Measurements from ENCODE around the gene NPR2. TPM values are rescaled to one million over a fixed set of nuclear protein-coding genes. Genes with fewer than 3 reads are reported as not detected.
A peak's percentile ranks its signal among the peaks of the same experiment; 100 is the strongest.

Gene NPR2
- 1.9 TPM for polyA plus RNA-seq

DNA sequence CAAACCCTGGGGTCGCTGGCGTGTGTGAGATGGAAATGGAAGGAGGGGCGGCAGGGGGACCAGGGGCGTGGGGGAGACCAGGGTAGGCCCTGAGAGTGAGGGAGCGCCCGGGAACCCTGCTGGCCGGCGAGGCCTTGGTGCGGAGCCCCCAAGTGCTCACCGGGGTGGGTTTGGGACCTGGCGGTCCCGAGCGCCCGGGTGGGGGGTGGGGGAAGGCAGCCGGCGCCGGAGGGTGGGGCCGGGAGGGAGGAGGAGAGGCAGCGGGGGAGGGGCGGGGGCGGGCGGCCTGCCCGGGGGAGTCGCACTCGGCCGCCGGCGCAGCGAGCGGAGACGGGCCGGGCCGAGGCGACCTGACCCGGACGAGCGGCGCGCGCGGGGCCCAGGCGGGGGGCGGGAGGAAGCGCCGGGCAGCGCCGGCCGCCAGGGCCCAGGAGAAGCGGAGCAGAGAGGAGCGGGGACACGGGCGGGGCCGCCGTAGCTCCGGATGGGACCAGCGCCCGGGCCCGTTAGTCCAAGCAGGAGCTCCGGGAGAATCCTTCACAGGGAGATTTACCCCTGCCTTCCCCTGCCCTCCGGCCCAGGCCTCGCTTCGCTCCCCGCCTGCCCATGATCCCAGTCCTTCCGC, at the start of gene NPR2:
Gene NPR2, plus strand, starts transcription at position 295 of the 625 bp plus-strand sequence. CDS start 818 bp downstream, outside the sequence.
- Mint-ChIP-seq H3K27me3 (no peaks in the 10 kb centered on the region), H3K36me3 (no peaks in the 10 kb centered on the region), H3K4me1 (peaks cover 0 to 6% (median 6%) of the 10 kb centered on the region in 3 donors), H3K27ac (peak within 1 kb of the TSS in 1 of 3 donors; percentile 23), H3K4me3 (no peak within 1 kb of the TSS), H3K9me3 (no peaks in the 10 kb centered on the region)

DNA sequence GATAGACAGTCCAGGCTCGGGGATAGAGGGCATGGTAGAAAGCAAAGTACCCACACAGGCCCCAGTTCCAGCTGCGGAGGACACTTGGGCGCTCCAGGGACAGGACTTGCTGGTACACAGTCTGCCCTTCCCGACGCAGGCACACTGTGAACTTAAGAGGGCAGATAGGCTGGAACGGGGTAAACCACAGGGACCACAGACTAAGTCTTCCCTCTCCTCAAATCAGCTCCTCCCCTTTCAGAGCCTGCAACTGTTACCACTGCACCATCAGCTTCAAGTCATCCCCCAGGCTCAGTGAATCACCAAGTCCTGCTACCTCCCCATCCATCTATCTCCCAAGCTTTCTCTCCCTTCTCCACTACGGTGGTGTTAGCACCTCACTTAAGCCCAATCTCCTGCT, 49.7 kb upstream of the NPR2 start:
- peak overlapping the region in 1 of 3 donors; percentile 43 for H3K27ac Mint-ChIP-seq
- no peaks in the 10 kb centered on the region for H3K9me3 Mint-ChIP-seq
- H3K27me3 Mint-ChIP-seq: no peaks in the 10 kb centered on the region
- peaks cover 6% of the 10 kb centered on the region for H3K36me3 Mint-ChIP-seq
- H3K4me1 Mint-ChIP-seq: peaks cover 17 to 25% (median 19%) of the 10 kb centered on the region in 3 donors
- H3K4me3 Mint-ChIP-seq: no peak overlapping the region

DNA sequence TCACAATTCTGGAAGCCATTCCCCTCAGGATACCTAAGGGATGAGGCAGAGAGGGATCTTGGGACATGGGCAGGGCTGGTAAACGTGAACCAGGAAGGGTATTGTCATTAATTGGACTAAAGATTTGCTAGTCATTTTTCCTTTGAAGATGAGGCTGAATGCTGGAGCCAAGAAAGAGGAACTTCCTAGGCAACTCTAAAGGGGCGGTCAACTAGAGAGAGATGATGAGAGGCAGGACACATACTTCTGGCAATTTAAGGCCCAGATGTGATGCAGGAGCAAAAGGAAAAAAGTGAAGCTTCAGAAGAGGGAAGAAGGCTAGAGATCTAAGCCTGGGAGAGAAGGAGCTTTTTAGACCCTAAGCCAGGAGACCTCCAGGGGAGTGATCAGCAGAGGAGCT, 47.9 kb upstream of the NPR2 start:
- no peaks in the 10 kb centered on the region for H3K9me3 Mint-ChIP-seq
- peak overlapping the region in 1 of 4 donors; percentile 37 for H3K4me3 Mint-ChIP-seq
- no peaks in the 10 kb centered on the region for H3K27me3 Mint-ChIP-seq
- H3K27ac Mint-ChIP-seq: no peak overlapping the region
- peaks cover 6% of the 10 kb centered on the region for H3K36me3 Mint-ChIP-seq
- peaks cover 33 to 40% (median 36%) of the 10 kb centered on the region in 3 donors for H3K4me1 Mint-ChIP-seq

DNA sequence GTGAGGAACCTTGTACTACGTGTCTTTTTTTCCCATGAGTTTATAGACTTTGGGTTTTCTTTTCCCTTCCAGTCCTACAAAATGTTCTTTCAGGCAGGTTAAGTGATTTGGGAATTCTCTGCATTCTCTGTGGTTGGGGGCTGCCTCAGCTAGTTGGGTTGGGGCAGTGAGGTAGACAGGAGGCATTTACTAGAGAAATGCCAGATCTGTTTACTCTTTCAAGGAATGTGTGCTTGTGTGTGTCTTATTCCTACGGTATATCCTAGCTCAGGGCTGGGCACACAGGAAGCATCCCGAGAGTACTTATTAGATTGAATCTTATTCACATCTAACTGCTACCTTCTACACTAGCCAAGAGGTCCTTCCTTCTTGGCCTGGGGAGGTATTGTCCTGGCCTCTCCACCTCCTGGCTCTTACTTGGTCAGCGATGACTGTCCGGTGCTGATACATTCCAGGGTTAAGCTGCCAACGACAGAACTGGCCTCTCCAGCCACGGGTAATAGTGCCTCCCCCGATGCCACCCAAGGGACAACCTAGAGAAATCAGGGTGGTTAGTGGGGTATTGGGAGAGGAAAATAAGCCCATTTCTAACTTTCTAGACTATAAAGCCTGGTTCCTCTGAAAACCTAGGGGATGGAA, 47.4 kb upstream of the NPR2 start:
- Mint-ChIP-seq H3K27ac (no peak overlapping the region), H3K36me3 (peaks cover 6% of the 10 kb centered on the region), H3K9me3 (no peaks in the 10 kb centered on the region), H3K27me3 (no peaks in the 10 kb centered on the region), H3K4me1 (peaks cover 33 to 40% (median 39%) of the 10 kb centered on the region in 3 donors), H3K4me3 (peak overlapping the region in 1 of 4 donors; percentile 37)

DNA sequence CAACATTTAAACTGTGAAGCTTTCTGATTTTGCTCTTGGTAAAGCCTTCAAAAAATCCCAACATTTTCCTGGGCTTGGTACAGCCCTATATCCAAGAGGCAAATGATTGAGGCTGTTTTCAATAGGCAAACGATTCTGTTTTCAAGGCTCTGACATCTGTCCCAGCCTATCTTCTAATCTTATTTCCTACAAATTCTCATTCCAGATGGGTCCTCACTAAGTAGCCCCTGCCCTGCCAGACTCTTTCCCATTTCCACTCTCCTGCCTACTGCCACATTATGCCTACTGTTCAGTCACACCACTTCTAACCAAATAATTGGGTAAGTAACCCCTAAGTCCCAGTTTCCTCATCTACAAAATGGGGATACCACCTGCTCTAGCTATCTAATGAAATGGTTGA, 45.8 kb upstream of the NPR2 start:
- no peak overlapping the region for H3K27ac Mint-ChIP-seq
- H3K4me3 Mint-ChIP-seq: peak overlapping the region in 3 of 4 donors; percentile 47 to 92 (median 72)
- no peaks in the 10 kb centered on the region for H3K27me3 Mint-ChIP-seq
- H3K36me3 Mint-ChIP-seq: peaks cover 3% of the 10 kb centered on the region
- H3K4me1 Mint-ChIP-seq: peaks cover 42 to 46% (median 44%) of the 10 kb centered on the region in 3 donors
- H3K9me3 Mint-ChIP-seq: no peaks in the 10 kb centered on the region

DNA sequence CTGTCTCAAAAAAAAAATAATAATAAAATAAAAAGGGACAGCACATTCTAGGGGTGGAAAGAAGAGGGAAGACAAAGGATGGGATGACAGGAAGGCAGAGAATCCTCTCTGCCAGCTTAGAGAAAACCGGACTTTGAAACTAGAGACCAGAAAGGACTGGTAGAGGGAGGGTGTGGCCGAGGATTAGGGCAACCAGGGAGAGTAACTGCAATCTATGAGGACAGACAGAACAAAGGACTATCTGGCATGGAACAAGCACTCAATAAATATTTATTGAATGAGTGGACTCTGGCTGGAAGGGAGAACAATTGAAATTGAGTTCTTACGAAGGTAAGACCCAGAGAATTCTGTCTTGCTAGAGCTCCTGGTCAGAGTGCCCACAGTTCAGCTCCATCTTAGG, 44.8 kb upstream of the NPR2 start:
- H3K4me1 Mint-ChIP-seq: peaks cover 41 to 47% (median 44%) of the 10 kb centered on the region in 3 donors
- no peaks in the 10 kb centered on the region for H3K9me3 Mint-ChIP-seq
- H3K4me3 Mint-ChIP-seq: peak overlapping the region; percentile 90 to 97 (median 94)
- H3K36me3 Mint-ChIP-seq: peaks cover 3% of the 10 kb centered on the region
- no peak overlapping the region for H3K27ac Mint-ChIP-seq
- H3K27me3 Mint-ChIP-seq: no peaks in the 10 kb centered on the region

GRCh38 chr9:35748242-35748857, 43.0 kb upstream of the NPR2 start:
- H3K36me3 Mint-ChIP-seq: peaks cover 3% of the 10 kb centered on the region
- H3K4me1 Mint-ChIP-seq: peaks cover 40 to 47% (median 43%) of the 10 kb centered on the region in 3 donors
- no peaks in the 10 kb centered on the region for H3K9me3 Mint-ChIP-seq
- peak overlapping the region; percentile 76 to 98 (median 82) for H3K27ac Mint-ChIP-seq
- H3K4me3 Mint-ChIP-seq: peak overlapping the region; percentile 90 to 97 (median 94)
- H3K27me3 Mint-ChIP-seq: no peaks in the 10 kb centered on the region

DNA sequence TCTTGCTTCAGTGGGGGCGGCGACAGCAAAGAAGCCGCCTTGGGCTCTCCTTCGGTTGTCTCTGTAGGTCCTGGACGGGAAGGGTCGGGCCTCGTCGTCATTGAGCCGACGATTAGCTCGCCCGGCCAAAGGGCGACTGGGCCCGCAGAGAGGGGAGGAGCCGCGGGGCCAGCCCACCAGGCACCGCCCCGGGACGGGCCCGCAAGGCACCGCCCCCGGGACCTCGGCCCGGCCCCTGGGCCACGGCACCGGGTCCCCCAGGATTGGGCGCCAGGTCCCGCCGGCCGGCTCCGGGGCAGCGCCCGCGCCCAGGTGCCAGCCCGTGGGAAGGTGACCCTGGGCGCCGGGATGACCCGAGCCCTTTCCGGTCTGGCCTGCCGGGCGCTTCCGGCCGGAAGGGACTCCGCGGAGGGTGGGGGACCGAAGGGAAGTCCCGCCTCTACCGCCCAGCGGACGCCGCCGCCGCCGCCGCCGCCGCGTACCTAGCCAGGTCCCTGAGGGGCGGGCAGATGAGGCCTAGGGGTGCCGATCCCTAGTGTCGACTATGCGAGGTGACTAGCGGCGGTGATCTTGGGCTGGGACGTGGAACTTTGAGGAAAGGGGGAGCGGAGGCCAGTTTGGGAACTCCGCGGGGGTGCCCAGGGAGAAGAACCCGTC, 42.4 kb upstream of the NPR2 start, which contains the start of the genes GBA2 and RGP1:
Gene GBA2, minus strand, starts transcription at position 371 of the 657 bp plus-strand sequence. CDS start 524 bp downstream, outside the sequence.
Gene RGP1, plus strand, starts transcription at position 430 of the 657 bp plus-strand sequence. CDS start 469 bp downstream, outside the sequence.
- no peaks in the 10 kb centered on the region for H3K36me3 Mint-ChIP-seq
- H3K4me1 Mint-ChIP-seq: peaks cover 37 to 41% (median 38%) of the 10 kb centered on the region in 3 donors
- H3K27me3 Mint-ChIP-seq: no peaks in the 10 kb centered on the region
- H3K9me3 Mint-ChIP-seq: no peaks in the 10 kb centered on the region
- H3K4me3 Mint-ChIP-seq: peak within 1 kb of the TSS; percentile 92 to 99 (median 94)
- H3K27ac Mint-ChIP-seq: peak within 1 kb of the TSS; percentile 82 to 98 (median 93)

GRCh38 chr9:35749515-35750255, 41.7 kb upstream of the NPR2 start:
- peak overlapping the region; percentile 82 to 98 (median 93) for H3K27ac Mint-ChIP-seq
- H3K27me3 Mint-ChIP-seq: no peaks in the 10 kb centered on the region
- H3K36me3 Mint-ChIP-seq: no peaks in the 10 kb centered on the region
- H3K4me3 Mint-ChIP-seq: peak overlapping the region; percentile 92 to 99 (median 94)
- H3K9me3 Mint-ChIP-seq: no peaks in the 10 kb centered on the region
- H3K4me1 Mint-ChIP-seq: peaks cover 37 to 40% (median 38%) of the 10 kb centered on the region in 3 donors

GRCh38 chr9:35750256-35750531, 41.2 kb upstream of the NPR2 start:
- H3K4me3 Mint-ChIP-seq: peak overlapping the region; percentile 55 to 99 (median 94)
- no peaks in the 10 kb centered on the region for H3K36me3 Mint-ChIP-seq
- H3K9me3 Mint-ChIP-seq: no peaks in the 10 kb centered on the region
- peaks cover 37 to 41% (median 38%) of the 10 kb centered on the region in 3 donors for H3K4me1 Mint-ChIP-seq
- no peaks in the 10 kb centered on the region for H3K27me3 Mint-ChIP-seq
- H3K27ac Mint-ChIP-seq: peak overlapping the region; percentile 82 to 98 (median 93)

DNA sequence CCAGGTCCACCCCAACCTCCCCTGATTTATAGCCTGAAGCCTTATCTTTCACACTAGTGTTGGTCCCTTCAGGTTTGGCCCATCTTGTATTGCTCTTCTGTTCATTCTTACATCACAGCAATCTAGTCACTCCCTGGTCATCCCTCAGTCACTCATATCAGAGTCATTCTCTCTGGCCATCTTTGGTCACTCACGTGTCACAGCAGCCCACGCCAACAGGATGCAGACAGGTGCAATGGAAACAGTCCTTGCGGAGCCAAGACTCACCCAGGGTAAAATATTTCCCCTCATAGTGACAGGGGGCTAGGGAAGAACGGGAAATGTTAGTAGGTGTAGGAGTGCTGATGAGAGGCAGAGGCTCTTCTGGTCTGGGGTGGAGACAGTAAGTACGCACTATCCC, 37.9 kb upstream of the NPR2 start:
- no peaks in the 10 kb centered on the region for H3K9me3 Mint-ChIP-seq
- H3K4me1 Mint-ChIP-seq: peaks cover 23 to 32% (median 28%) of the 10 kb centered on the region in 3 donors
- peak overlapping the region in 1 of 4 donors; percentile 22 for H3K4me3 Mint-ChIP-seq
- H3K27me3 Mint-ChIP-seq: no peaks in the 10 kb centered on the region
- H3K36me3 Mint-ChIP-seq: no peaks in the 10 kb centered on the region
- no peak overlapping the region for H3K27ac Mint-ChIP-seq

DNA sequence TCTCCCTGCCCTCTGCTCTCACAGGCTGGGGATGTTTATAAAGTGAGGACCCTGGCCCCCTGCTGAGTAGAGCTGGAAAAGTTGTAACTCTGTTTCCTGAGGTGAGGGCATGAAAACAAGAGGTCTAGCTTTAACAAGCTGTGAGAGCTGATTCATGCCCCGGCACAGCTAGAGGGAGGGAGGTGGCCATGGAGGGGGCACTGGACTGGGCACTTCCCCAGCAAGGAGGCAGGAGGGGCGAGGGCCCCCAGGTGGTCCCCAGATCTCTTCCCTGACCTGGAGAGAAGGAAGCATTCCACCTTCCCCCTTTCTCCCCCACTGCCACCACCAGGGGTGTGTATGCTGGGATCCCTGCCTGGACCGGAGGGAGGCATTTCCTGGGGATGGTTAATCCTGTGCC, 37.1 kb upstream of the NPR2 start, which contains the start of gene MSMP:
Gene MSMP, minus strand, starts transcription at position 13 of the 400 bp plus-strand sequence. CDS start 147 bp downstream, outside the sequence.
- Mint-ChIP-seq H3K4me1 (peaks cover 29 to 39% (median 31%) of the 10 kb centered on the region in 3 donors), H3K9me3 (no peaks in the 10 kb centered on the region), H3K4me3 (peak within 1 kb of the TSS in 3 of 4 donors; percentile 72 to 92 (median 76)), H3K27ac (peak within 1 kb of the TSS in 2 of 3 donors; percentile 75 to 87), H3K27me3 (no peaks in the 10 kb centered on the region), H3K36me3 (no peaks in the 10 kb centered on the region)

DNA sequence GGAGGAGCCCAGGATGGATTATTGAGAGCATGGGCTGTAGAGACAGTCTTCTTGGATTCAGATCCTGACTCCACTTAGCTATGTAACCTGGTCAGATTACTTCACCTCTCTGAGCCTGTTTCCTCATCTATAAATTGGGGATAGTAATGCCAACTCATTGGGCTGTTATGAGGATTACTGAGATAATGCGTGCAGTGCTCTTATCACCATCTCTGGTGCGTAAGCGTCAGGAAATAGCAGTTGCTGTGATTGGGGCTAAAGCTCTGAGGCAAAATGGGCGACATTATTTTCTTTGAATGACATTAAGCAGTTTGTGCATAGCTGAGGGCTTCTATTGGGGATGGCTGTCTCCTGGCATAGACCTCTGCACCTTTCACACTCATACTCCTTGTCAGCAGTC, 36.3 kb upstream of the NPR2 start:
- no peaks in the 10 kb centered on the region for H3K9me3 Mint-ChIP-seq
- H3K27me3 Mint-ChIP-seq: no peaks in the 10 kb centered on the region
- H3K4me1 Mint-ChIP-seq: peaks cover 27 to 34% (median 28%) of the 10 kb centered on the region in 3 donors
- H3K36me3 Mint-ChIP-seq: no peaks in the 10 kb centered on the region
- H3K27ac Mint-ChIP-seq: peak overlapping the region in 2 of 3 donors; percentile 75 to 87
- H3K4me3 Mint-ChIP-seq: peak overlapping the region in 3 of 4 donors; percentile 72 to 92 (median 76)

Measured in IgD-negative memory B cell (primary cell).